ENCODE results near the gene WDR35. TPM values are rescaled to one million over a fixed set of nuclear protein-coding genes. Genes with fewer than 3 reads are reported as not detected.
"Not testable (repeated sequence)": the region's sequence is repeated elsewhere in the genome, so short reads cannot be mapped to it uniquely, and the experiment has no call there.

The WDR35 gene
- polyA plus RNA-seq, 1 experiment, result 9.1 TPM

DNA sequence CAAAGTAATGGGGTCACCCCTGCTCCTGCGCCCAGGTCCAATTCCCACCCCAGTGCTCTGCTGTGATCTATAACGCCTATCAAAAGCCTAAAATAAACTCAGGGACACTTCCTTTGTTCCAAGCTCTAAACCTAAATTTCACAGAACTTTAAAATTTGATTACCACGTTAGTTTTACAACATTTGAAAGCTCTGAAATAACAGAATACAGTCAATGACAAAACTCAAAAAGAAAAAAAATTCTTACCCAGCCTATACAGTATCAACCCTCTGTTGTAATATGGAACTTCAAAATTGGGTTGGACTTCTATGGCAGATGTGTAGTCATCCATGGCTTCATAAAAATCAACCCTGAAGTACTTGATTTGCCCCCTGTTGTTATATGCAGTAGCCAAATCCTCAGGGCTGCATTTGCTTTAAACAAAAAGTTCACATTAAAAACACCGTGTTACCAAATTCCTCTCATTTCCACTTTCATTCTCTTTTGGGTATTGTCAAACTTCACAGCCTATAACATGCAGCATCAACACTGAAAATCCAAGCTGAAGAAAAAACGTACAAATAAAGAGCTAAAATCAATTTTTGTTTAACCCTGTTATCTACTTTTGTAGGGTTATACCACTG lies 92.2 kb downstream of the WDR35 start:
- ChIA-PET CTCF (interaction anchor here (1.0 kb wide), 1 partner anchor 393 kb away, joined by 6 read pairs; no protein-coding TSS in a partner anchor), POLR2A (no interaction called here)
- H3K27me3 ChIP-seq (ENCODE audit: control insufficient read depth, insufficient read depth, low read length), result no peaks in the 10 kb centered on the region
- H3K4me3 ChIP-seq (ENCODE audit: low read depth, low read length), result no peak overlapping the region
- TF ChIP-seq, protein P1, sequence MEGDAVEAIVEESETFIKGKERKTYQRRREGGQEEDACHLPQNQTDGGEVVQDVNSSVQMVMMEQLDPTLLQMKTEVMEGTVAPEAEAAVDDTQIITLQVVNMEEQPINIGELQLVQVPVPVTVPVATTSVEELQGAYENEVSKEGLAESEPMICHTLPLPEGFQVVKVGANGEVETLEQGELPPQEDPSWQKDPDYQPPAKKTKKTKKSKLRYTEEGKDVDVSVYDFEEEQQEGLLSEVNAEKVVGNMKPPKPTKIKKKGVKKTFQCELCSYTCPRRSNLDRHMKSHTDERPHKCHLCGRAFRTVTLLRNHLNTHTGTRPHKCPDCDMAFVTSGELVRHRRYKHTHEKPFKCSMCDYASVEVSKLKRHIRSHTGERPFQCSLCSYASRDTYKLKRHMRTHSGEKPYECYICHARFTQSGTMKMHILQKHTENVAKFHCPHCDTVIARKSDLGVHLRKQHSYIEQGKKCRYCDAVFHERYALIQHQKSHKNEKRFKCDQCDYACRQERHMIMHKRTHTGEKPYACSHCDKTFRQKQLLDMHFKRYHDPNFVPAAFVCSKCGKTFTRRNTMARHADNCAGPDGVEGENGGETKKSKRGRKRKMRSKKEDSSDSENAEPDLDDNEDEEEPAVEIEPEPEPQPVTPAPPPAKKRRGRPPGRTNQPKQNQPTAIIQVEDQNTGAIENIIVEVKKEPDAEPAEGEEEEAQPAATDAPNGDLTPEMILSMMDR (IDR thresholded peaks at IDR 0.05; ENCODE audit: low read depth, low read length), result no peak
- H3K27ac ChIP-seq (ENCODE audit: low read depth, low read length), result no peak overlapping the region
- DNase-seq (ENCODE audit: low read depth, low spot score), result no peak
- H3K9me3 ChIP-seq (ENCODE audit: control insufficient read depth, insufficient read depth, low read length), result no peaks in the 10 kb centered on the region

DNA sequence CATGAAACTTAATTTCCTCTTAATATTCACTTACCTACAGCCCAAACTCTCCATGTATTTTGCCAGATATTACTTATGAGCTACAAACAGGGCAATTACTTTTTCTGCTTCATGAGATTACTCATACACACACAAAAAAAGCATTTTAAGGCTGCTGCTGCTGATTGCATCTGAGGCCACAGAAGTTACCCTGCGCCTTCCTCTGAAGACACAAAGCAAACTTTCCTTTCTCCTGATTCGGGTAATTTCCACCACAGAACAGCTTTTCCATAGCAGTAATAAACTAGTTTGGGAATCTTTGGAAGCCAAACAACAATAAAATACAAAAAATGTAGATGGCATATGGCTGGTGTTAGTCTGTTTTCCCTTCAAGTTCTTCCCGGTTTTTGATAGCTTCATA lies 94.4 kb downstream of the WDR35 start:
- no peak for DNase-seq (ENCODE audit: low read depth, low spot score)
- H3K4me3 ChIP-seq (ENCODE audit: low read depth, low read length), result no peak overlapping the region
- H3K9me3 ChIP-seq (ENCODE audit: control insufficient read depth, insufficient read depth, low read length), result no peaks in the 10 kb centered on the region
- no peaks in the 10 kb centered on the region for H3K27me3 ChIP-seq (ENCODE audit: control insufficient read depth, insufficient read depth, low read length)
- CTCF ChIA-PET, result no interaction called here
- POLR2A ChIA-PET, result no interaction called here
- H3K27ac ChIP-seq (ENCODE audit: low read depth, low read length), result no peak overlapping the region
- TF ChIP-seq, protein P1 (IDR thresholded peaks at IDR 0.05; ENCODE audit: low read depth, low read length), result no peak

DNA sequence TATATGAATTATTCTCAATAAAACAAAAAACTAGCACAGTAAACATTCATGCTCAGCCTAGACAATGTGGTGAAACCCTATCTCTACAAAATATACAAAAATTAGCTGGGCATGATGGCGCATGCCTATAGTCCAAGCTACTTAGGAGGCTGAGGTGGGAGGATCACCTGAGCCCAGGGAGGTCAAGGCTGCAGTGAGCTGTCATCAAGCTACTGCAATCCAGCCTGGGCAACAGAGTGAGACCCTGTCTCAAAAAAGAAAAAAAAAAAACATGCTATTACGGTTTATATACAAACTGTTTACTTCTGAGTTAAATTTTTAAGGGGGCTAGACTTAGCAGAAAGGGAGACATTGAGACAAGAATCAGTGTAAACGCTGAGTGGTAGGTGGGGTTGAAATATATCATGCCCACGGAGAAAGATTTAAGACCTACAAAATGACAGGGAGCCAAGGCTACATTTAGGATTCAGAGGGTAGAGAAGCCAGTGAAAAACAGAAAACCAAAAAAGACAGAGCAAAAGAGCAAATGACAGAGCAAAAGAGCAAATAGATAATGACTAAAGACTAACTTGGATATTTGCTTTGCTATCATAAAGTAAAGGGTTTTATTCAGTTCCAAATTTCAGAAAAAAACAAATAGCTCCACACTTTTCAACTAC lies 95.6 kb downstream of the WDR35 start:
- H3K27me3 ChIP-seq (ENCODE audit: control insufficient read depth, insufficient read depth, low read length), result no peaks in the 10 kb centered on the region

DNA sequence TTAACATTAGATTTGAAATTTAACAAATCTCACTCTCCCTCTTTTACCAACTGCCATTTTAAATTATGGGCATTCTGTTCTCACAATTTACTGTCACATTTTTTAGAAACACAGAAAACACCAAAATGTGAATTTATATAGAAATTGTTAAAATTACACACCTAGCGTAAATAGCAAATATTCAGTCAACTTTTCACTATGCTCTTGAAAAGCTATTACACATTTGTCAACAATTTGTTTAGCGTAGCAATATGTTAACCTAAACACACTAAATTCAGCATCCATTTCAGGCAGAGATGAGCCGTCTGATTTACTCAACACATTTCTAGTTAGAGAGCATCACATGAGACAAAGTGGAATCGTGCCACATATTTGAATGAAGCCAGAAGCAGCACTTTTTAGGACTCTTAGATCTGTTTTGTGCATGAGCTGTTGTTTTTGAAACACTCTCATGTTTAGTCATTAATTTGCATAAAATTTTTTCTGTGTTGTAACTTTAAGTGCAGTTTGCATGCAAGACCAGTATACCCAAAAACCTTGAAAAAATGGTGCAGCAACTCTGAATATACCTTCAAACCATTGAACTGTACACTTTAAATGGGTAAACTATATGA lies 96.3 kb downstream of the WDR35 start:
- no peak overlapping the region for H3K27ac ChIP-seq (ENCODE audit: low read depth, low read length)
- ChIA-PET CTCF (no interaction called here), POLR2A (no interaction called here)
- TF ChIP-seq, protein P1 (IDR thresholded peaks at IDR 0.05; ENCODE audit: low read depth, low read length), result no peak
- H3K4me3 ChIP-seq (ENCODE audit: low read depth, low read length), result no peak overlapping the region
- no peaks in the 10 kb centered on the region for H3K27me3 ChIP-seq (ENCODE audit: control insufficient read depth, insufficient read depth, low read length)
- DNase-seq (ENCODE audit: low read depth, low spot score), result no peak
- no peaks in the 10 kb centered on the region for H3K9me3 ChIP-seq (ENCODE audit: control insufficient read depth, insufficient read depth, low read length)

More for the DNA sequence above, 95.6 kb downstream of the WDR35 start:
- TF ChIP-seq, protein P1 (IDR thresholded peaks at IDR 0.05; ENCODE audit: low read depth, low read length), result no peak
- Histone ChIP-seq H3K4me3 (ENCODE audit: low read depth, low read length) (no peak overlapping the region), H3K27ac (ENCODE audit: low read depth, low read length) (no peak overlapping the region), H3K9me3 (ENCODE audit: control insufficient read depth, insufficient read depth, low read length) (no peaks in the 10 kb centered on the region)
- no peak for DNase-seq (ENCODE audit: low read depth, low spot score)
- ChIA-PET POLR2A (no interaction called here), CTCF (no interaction called here)

DNA sequence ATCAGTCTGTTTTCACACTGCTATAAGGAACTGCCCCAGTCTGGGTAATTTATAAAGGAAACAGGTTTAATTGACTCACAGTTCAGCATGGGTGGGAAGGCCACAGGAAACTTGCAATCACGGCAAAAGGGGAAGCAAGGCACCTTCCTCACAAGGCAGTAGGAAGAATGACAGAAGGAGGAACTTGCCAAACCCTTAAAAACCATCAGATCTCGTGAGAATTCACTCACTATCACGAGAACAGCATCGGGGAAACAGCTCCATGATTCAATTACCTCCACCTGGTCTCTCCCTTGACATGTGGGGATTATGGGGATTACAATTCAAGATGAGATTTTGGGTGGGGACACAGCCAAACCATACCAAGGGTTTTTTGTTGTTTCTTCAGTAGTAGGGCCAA lies 97.9 kb downstream of the WDR35 start:
- H3K4me3 ChIP-seq (ENCODE audit: low read depth, low read length); H3K27me3 ChIP-seq (ENCODE audit: control insufficient read depth, insufficient read depth, low read length); H3K27ac ChIP-seq (ENCODE audit: low read depth, low read length); DNase-seq (ENCODE audit: low read depth, low spot score); POLR2A ChIA-PET; CTCF ChIA-PET; H3K9me3 ChIP-seq (ENCODE audit: control insufficient read depth, insufficient read depth, low read length): not testable (repeated sequence)
